ENCODE data around the gene ARPC1A.

DNA sequence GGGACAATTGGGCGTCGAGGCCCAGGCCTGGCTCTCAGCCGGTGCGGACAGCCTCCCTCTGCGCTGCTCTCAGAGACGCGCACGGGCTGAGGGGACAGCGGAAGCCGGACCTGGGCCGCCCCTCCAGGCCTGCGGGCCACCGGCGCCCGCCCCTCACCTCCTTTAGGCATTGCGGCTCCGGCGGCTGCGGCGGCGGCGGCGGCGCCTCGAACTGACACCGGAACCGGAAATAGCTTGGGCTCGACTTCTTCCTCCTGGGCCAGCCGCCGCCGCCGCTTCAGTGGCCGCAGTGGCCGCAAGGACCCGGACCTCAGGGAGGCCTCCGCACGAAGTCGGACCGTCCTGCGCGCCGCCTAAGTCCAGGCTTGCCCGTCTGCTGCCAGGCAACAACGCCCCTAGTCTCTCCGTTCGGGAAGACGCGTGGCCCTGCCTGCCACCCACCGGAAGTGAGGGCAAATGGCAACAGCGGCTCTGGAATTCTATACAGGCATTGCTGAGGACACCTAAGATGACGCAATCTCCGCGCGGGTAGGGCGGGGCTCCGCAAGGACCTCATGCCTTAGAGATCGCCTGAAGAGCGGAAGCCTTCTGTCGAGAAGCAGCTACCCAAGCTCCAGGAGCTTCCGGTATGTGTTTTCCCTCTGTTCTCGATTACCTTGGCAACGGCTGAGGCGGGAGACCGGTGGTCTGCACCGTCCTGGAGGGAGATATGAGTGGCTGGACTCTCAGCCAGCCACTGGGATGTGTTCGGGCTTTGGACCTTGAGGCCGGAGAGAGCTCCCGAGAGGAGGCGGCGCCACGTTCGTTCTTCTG lies 82.9 kb downstream of the ARPC1A start, which contains the start of the genes BUD31 and PDAP1:
- TF ChIP-seq SIN3A (conservative IDR thresholded peaks at IDR 0.05 in 1 of 2, IDR thresholded peaks at IDR 0.05 in 1 of 2; ENCODE audit: low read depth in 1 of 2, low read length in 2 of 2), result peak; percentile 65 to 93; a peak in 2 of 4 replicates
- TF ChIP-seq GABPA (IDR thresholded peaks at IDR 0.05; ENCODE audit: borderline replicate concordance, insufficient read depth, low read length), result peak; percentile 86
- TF ChIP-seq SRF (IDR thresholded peaks at IDR 0.05; ENCODE audit: low read depth, low read length), result no peak
- TF ChIP-seq RAD21 (IDR thresholded peaks at IDR 0.05 in 1 of 2, conservative IDR thresholded peaks at IDR 0.05 in 1 of 2; ENCODE audit: low read depth in 2 of 2, low read length in 2 of 2), result no peak
- TF ChIP-seq, protein P1, sequence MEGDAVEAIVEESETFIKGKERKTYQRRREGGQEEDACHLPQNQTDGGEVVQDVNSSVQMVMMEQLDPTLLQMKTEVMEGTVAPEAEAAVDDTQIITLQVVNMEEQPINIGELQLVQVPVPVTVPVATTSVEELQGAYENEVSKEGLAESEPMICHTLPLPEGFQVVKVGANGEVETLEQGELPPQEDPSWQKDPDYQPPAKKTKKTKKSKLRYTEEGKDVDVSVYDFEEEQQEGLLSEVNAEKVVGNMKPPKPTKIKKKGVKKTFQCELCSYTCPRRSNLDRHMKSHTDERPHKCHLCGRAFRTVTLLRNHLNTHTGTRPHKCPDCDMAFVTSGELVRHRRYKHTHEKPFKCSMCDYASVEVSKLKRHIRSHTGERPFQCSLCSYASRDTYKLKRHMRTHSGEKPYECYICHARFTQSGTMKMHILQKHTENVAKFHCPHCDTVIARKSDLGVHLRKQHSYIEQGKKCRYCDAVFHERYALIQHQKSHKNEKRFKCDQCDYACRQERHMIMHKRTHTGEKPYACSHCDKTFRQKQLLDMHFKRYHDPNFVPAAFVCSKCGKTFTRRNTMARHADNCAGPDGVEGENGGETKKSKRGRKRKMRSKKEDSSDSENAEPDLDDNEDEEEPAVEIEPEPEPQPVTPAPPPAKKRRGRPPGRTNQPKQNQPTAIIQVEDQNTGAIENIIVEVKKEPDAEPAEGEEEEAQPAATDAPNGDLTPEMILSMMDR (IDR thresholded peaks at IDR 0.05; ENCODE audit: control extremely low read depth in 1 of 3, insufficient read depth in 1 of 3, low read depth in 1 of 3, low read length in 3 of 3), result no peak
- no peak for TF ChIP-seq RNF2 (IDR thresholded peaks at IDR 0.05; ENCODE audit: borderline replicate concordance, low read depth, low read length, missing control alignments, poor library complexity, severe bottlenecking)
- TF ChIP-seq CBX5 (IDR thresholded peaks at IDR 0.05; ENCODE audit: low read depth, low read length), result no peak
- TF ChIP-seq EZH2 (IDR thresholded peaks at IDR 0.05; ENCODE audit: low read depth, low read length, severe bottlenecking), result no peak
- TF ChIP-seq POLR2AphosphoS5 (IDR thresholded peaks at IDR 0.05; ENCODE audit: low read depth, low read length), result peak; percentile 87
- no peak for TF ChIP-seq ZNF274 (IDR thresholded peaks at IDR 0.05; ENCODE audit: borderline replicate concordance, extremely low read depth, low read length)
